Naive thymus-derived CD4-positive, alpha-beta T cell (primary cell): ENCODE results near the gene CC2D2A. TPM values are rescaled to one million over a fixed set of nuclear protein-coding genes. Genes with fewer than 3 reads are reported as not detected.
A peak's percentile ranks its signal among the peaks of the same experiment; 100 is the strongest.

ENCODE experiments used
- ATAC-seq: fragments of 150-1000 bp; cut with Tn5 transposase; 2 replicates; pipeline ENCODE4 v1.10.0; 2021; ENCODE audit warnings: mild to moderate bottlenecking, moderate library complexity
- CTCF ChIA-PET: fragments of 350-600 bp; sonication (Branson Sonifier 250); formaldehyde crosslinking; loops from one replicate; lab custom pipeline; 2021; ENCODE audit warnings: antibody characterized with exemption; lab: Charles Lee
- POLR2A ChIA-PET: fragments of 350-600 bp; sonication (Branson Sonifier 250); formaldehyde crosslinking; loops from one replicate; lab custom pipeline; 2021; ENCODE audit warnings: antibody characterized with exemption, inconsistent platforms; lab: Charles Lee
- DNase-seq, 9 donors: peaks; one replicate each; pipeline versions ENCODE4 v3.0.0 to v3.0.0-alpha.2; 2020 to 2022; ENCODE audit warnings: mixed read lengths in 1 of 9
- H3K27ac ChIP-seq: one replicate; pipeline ENCODE4 v1.7.0; 2013; ENCODE audit warnings: mild to moderate bottlenecking, low read depth, low read length, moderate library complexity
- H3K27me3 ChIP-seq, 2 donors: one replicate each; pipeline ENCODE4 v1.7.0; 2013; ENCODE audit warnings: low read length in 2 of 2, mild to moderate bottlenecking in 2 of 2, moderate library complexity in 2 of 2; ENCODE audit not compliant: control insufficient read depth in 2 of 2, insufficient read depth in 2 of 2
- H3K36me3 ChIP-seq, 3 experiments: 1 replicate in 2 of 3; 2 replicates in 1 of 3; pipeline ENCODE4 v1.7.0; 2013; ENCODE audit warnings: low read length in 3 of 3, mild to moderate bottlenecking in 3 of 3, moderate library complexity in 1 of 3; ENCODE audit not compliant: insufficient read depth in 3 of 3, control insufficient read depth in 2 of 3
- H3K4me1 ChIP-seq, 2 donors: one replicate each; pipeline ENCODE4 v1.7.0; 2013; ENCODE audit warnings: low read length in 2 of 2, mild to moderate bottlenecking in 2 of 2, moderate library complexity in 1 of 2; ENCODE audit not compliant: control insufficient read depth in 2 of 2, insufficient read depth in 2 of 2
- H3K4me3 ChIP-seq: 2 replicates; pipeline ENCODE4 v1.7.0; 2013; ENCODE audit warnings: mild to moderate bottlenecking, low read length
- H3K9me3 ChIP-seq, 3 experiments: 1 replicate in 2 of 3; 2 replicates in 1 of 3; pipeline ENCODE4 v1.7.0; 2013; ENCODE audit warnings: low read length in 3 of 3; ENCODE audit not compliant: control insufficient read depth in 2 of 3
- H3K27ac Mint-ChIP-seq, 9 donors: one replicate each; pipeline ENCODE4 v1.8.0; 2020 to 2022; ENCODE audit warnings: mixed read lengths in 9 of 9, mild to moderate bottlenecking in 8 of 9, moderate library complexity in 5 of 9, inconsistent platforms in 2 of 9
- H3K27me3 Mint-ChIP-seq, 5 donors: one replicate each; pipeline ENCODE4 v1.8.0; 2021 to 2022; ENCODE audit warnings: mixed read lengths in 5 of 5, mild to moderate bottlenecking in 1 of 5
- H3K36me3 Mint-ChIP-seq, 5 donors: one replicate each; pipeline ENCODE4 v1.8.0; 2020 to 2022; ENCODE audit warnings: mixed read lengths in 5 of 5, mild to moderate bottlenecking in 3 of 5, inconsistent platforms in 1 of 5
- H3K4me1 Mint-ChIP-seq, 7 donors: one replicate each; pipeline ENCODE4 v1.8.0; 2020 to 2022; ENCODE audit warnings: mixed read lengths in 7 of 7, mild to moderate bottlenecking in 3 of 7, inconsistent platforms in 1 of 7
- H3K4me3 Mint-ChIP-seq, 10 donors: one replicate each; pipeline ENCODE4 v1.8.0; 2020 to 2022; ENCODE audit warnings: mild to moderate bottlenecking in 10 of 10, mixed read lengths in 10 of 10, moderate library complexity in 6 of 10, inconsistent platforms in 2 of 10
- H3K9me3 Mint-ChIP-seq, 11 donors: one replicate each; pipeline ENCODE4 v1.8.0; 2020 to 2022; ENCODE audit warnings: mixed read lengths in 11 of 11, mild to moderate bottlenecking in 4 of 11, inconsistent platforms in 1 of 11, moderate library complexity in 1 of 11
- intact Hi-C, 2 donors: fragments of 100-400 bp; cut with micrococcal nuclease; formaldehyde crosslinking; loops; one replicate each; pipeline ENCODE4 v1.15.1; 2023
- polyA plus RNA-seq, 2 donors: library from polyadenylated mRNA; unstranded; fragments of 300-500 nt; fragmentation: Illumina TruSeq; gene quantifications; one replicate each; pipeline ENCODE4 v1.2.3, GENCODE V29; 2021
- total RNA-seq, 6 experiments: library from RNA in 5 of 6; stranded (reverse) in 5 of 6; gene quantifications; 1 replicate in 5 of 6; 2 replicates in 1 of 6; pipeline ENCODE4 v1.2.3 and lab custom pipeline; 2021 to 2026

CC2D2A gene
- total and polyA plus RNA-seq, 7 experiments from 2014 or later = 1.3 TPM; not detected in 6

DNA sequence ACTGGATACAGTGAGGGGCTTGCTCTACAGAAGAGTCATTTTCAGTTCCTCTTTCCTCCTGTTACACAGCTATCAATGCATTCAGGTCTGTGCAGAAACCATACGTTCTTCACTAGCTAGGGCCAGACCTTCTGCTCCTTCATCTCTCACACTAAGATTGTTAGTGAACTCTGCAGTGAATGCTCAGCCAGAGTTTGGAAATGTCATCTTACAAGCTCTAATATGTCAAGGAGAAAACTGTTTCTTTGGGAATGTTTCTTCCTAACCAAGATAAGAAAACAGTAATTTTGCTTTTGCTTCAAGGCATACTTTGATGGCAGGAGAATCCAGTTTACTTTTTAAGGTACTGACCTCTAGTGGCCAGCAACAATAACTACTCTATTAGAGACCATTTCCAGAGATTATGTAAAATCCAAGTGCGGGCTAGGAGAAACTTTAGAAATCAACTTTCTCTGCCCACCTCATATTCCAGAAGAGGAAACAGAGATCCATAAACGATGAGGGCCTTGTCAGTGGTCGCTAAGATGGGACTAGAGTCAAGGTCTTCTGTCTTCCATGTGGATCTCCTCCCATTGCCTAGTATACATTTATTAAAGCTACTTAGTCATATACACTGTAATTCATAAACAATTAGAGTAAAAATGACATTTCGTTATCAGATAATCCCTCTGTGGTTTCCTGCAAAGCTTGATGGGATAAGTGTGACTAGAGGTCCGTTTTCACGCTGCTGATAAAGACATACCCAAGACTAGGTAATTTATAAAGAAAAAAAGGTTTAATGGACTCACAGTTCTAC is 12.1 kb upstream of the CC2D2A start:
- H3K27ac ChIP-seq = no peak overlapping the region
- H3K36me3 ChIP-seq = no peaks in the 10 kb centered on the region
- POLR2A ChIA-PET = interaction anchor here (0.9 kb wide), 1 partner anchor 57 kb away, joined by 3 read pairs; no protein-coding TSS in a partner anchor
- H3K27me3 Mint-ChIP-seq = peaks cover 0 to 25% (median 0%) of the 10 kb centered on the region in 5 donors
- H3K9me3 ChIP-seq = no peaks in the 10 kb centered on the region
- peak overlapping the region in 3 of 9 donors; percentile 6 to 59 (median 14) for H3K27ac Mint-ChIP-seq
- peak; percentile 89 for ATAC-seq
- no peaks in the 10 kb centered on the region for H3K27me3 ChIP-seq
- H3K4me1 ChIP-seq = no peaks in the 10 kb centered on the region
- no peaks in the 10 kb centered on the region for H3K9me3 Mint-ChIP-seq
- H3K4me3 ChIP-seq = no peak overlapping the region
- peaks cover 0 to 12% (median 7%) of the 10 kb centered on the region in 7 donors for H3K4me1 Mint-ChIP-seq
- H3K4me3 Mint-ChIP-seq = peak overlapping the region in 2 of 10 donors; percentile 3 to 17
- CTCF ChIA-PET = interaction anchor here (0.5 to 6.6 kb wide), 23 partner anchors 8 to 1829 kb away, joined by 3 to 113 read pairs (median 4); partner anchors contain the start of gene CC2D2A
- H3K36me3 Mint-ChIP-seq = no peaks in the 10 kb centered on the region
- DNase-seq = peak in 6 of 9 donors; percentile 23 to 62 (median 56)
- intact Hi-C loops = loop anchor here (1.0 to 5.0 kb wide), 8 partner anchors 45 to 1805 kb away; no protein-coding TSS in a partner anchor

DNA sequence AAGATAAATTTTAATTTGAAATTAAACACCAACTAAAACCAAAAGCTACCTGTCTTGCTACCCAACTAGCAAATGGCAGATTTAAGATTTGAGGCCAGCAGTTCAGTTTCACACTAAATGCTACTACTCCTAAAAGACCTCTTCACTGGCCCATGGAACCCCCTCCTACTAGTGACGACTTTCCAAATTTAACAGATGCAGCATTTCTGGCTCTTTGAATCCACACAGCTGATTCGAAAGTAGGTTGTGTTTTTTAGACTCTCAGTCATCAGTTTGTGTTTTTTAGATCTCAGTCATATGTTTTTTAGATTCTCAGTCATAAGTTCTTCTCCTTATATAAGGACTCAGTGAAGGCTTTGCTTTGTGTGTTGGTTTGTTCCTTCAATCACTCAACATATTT is 11.1 kb upstream of the CC2D2A start:
- no peaks in the 10 kb centered on the region for H3K36me3 ChIP-seq
- peaks cover 0 to 12% (median 7%) of the 10 kb centered on the region in 7 donors for H3K4me1 Mint-ChIP-seq

DNA sequence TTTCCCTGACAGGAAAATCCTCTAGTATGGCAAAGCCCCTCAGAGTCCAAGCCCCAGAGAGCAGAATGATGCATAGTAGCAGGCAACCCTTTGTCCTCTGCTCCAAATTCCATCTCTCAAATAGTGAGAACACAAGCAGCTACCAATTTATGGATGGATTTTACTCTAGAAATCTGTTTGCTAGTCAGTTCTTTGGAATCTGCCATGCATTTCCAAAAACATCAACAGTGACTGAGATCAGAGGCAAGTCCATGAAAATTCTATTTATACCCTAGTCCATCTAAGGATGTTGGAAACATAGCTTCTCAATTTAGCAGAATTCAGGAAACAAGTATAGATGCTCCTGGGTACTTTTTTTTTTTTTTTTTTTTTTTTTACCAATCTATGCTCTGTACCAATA is 10.0 kb upstream of the CC2D2A start:
- no peak overlapping the region for H3K27ac Mint-ChIP-seq
- H3K36me3 ChIP-seq = no peaks in the 10 kb centered on the region
- H3K27me3 Mint-ChIP-seq = peaks cover 0 to 25% (median 0%) of the 10 kb centered on the region in 5 donors
- DNase-seq = no peak
- H3K4me1 ChIP-seq = no peaks in the 10 kb centered on the region
- H3K9me3 Mint-ChIP-seq = no peaks in the 10 kb centered on the region
- peaks cover 0 to 12% (median 7%) of the 10 kb centered on the region in 7 donors for H3K4me1 Mint-ChIP-seq
- CTCF ChIA-PET = interaction anchor here (0.6 to 6.6 kb wide), 4 partner anchors 10 to 225 kb away, joined by 3 to 113 read pairs (median 10); partner anchors contain the start of gene CC2D2A
- H3K36me3 Mint-ChIP-seq = no peaks in the 10 kb centered on the region
- H3K9me3 ChIP-seq = no peaks in the 10 kb centered on the region
- POLR2A ChIA-PET = no interaction called here
- no peaks in the 10 kb centered on the region for H3K27me3 ChIP-seq
- H3K4me3 Mint-ChIP-seq = no peak overlapping the region
- no peak for ATAC-seq
- intact Hi-C loops = loop anchor here (5.0 kb wide), 3 partner anchors 47 to 1807 kb away; no protein-coding TSS in a partner anchor
- H3K4me3 ChIP-seq = no peak overlapping the region
- H3K27ac ChIP-seq = no peak overlapping the region

More for the DNA sequence above, 11.1 kb upstream of the CC2D2A start:
- peaks cover 0 to 25% (median 0%) of the 10 kb centered on the region in 5 donors for H3K27me3 Mint-ChIP-seq
- Histone ChIP-seq H3K27ac (no peak overlapping the region), H3K4me3 (no peak overlapping the region), H3K4me1 (no peaks in the 10 kb centered on the region), H3K27me3 (no peaks in the 10 kb centered on the region), H3K9me3 (no peaks in the 10 kb centered on the region)
- peak overlapping the region in 1 of 9 donors; percentile 25 for H3K27ac Mint-ChIP-seq
- H3K4me3 Mint-ChIP-seq = no peak overlapping the region
- no peaks in the 10 kb centered on the region for H3K9me3 Mint-ChIP-seq
- POLR2A ChIA-PET = no interaction called here
- intact Hi-C loops = loop anchor here (5.0 kb wide), 3 partner anchors 46 to 1806 kb away; no protein-coding TSS in a partner anchor
- CTCF ChIA-PET = interaction anchor here (1.3 to 6.6 kb wide), 9 partner anchors 9 to 230 kb away, joined by 4 to 113 read pairs (median 8); partner anchors contain the start of gene CC2D2A
- DNase-seq (no peak), ATAC-seq (no peak)
- no peaks in the 10 kb centered on the region for H3K36me3 Mint-ChIP-seq

DNA sequence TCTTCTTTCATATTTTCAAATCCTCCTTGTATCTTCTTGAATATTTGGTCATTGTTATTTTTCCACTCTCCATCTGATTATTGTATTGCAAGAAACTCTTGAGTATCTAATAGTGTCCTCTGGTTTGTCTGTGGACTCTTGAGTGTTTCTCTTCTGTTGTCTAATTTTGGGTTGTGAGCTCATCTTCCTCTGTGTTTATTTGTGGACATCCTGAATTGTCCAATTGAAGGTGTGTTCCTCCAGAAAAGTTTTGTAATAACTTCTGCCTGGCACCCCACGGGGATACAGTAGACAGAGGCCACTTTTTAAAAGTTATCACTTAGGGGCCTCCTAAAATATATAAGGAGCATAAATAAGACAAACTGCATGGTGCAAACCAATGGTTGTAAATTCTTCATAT is 3.1 kb upstream of the CC2D2A start:
- peaks cover 0 to 1% (median 0%) of the 10 kb centered on the region in 11 donors for H3K9me3 Mint-ChIP-seq
- CTCF ChIA-PET = no interaction called here
- peaks cover 0 to 10% of the 10 kb centered on the region in 2 donors for H3K4me1 ChIP-seq
- no peak overlapping the region for H3K27ac ChIP-seq
- H3K36me3 ChIP-seq = no peaks in the 10 kb centered on the region
- DNase-seq = no peak
- POLR2A ChIA-PET = no interaction called here
- H3K27me3 Mint-ChIP-seq = peaks cover 0 to 23% (median 0%) of the 10 kb centered on the region in 5 donors
- no peak overlapping the region for H3K27ac Mint-ChIP-seq
- H3K36me3 Mint-ChIP-seq = no peaks in the 10 kb centered on the region
- no peak for ATAC-seq
- H3K9me3 ChIP-seq = no peaks in the 10 kb centered on the region
- no peak overlapping the region for H3K4me3 Mint-ChIP-seq
- H3K27me3 ChIP-seq = no peaks in the 10 kb centered on the region
- intact Hi-C loops = no loop called here
- peaks cover 7 to 16% (median 11%) of the 10 kb centered on the region in 7 donors for H3K4me1 Mint-ChIP-seq
- no peak overlapping the region for H3K4me3 ChIP-seq

DNA sequence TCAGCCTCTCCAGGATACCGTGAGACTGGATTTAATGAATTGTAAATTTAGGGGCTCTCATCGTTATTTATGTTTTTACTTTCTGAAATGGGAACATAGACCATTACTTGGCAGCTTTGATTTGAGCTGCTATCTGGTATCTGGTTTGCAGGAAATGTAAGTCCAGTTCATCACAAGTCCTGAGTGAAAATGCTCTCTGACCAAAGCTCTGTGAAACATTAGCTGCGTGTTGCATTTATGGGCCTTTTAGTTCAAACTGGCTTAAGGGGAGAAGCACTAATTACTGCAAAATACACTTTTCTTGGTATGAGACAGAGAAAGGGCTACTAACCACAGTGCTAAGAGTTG is 420 bp downstream of the CC2D2A start:
- H3K27me3 Mint-ChIP-seq = peaks cover 0 to 20% (median 0%) of the 10 kb centered on the region in 5 donors
- H3K9me3 Mint-ChIP-seq = peaks cover 0 to 1% (median 0%) of the 10 kb centered on the region in 11 donors
- peak overlapping the region in 3 of 9 donors; percentile 29 to 79 (median 60) for H3K27ac Mint-ChIP-seq
- H3K36me3 Mint-ChIP-seq = no peaks in the 10 kb centered on the region
- Histone ChIP-seq H3K4me3 (peak overlapping the region; percentile 28), H3K9me3 (no peaks in the 10 kb centered on the region), H3K36me3 (no peaks in the 10 kb centered on the region), H3K27ac (no peak overlapping the region), H3K4me1 (peaks cover 0 to 10% of the 10 kb centered on the region in 2 donors), H3K27me3 (no peaks in the 10 kb centered on the region)
- ATAC-seq (no peak), DNase-seq (no peak)
- H3K4me3 Mint-ChIP-seq = peak overlapping the region in 9 of 10 donors; percentile 31 to 76 (median 70)
- CTCF ChIA-PET = interaction anchor here (0.5 to 2.6 kb wide), 7 partner anchors 9 to 1822 kb away, joined by 3 to 16 read pairs (median 5); no protein-coding TSS in a partner anchor
- H3K4me1 Mint-ChIP-seq = peaks cover 7 to 16% (median 11%) of the 10 kb centered on the region in 7 donors
- intact Hi-C loops = no loop called here
- POLR2A ChIA-PET = no interaction called here

DNA sequence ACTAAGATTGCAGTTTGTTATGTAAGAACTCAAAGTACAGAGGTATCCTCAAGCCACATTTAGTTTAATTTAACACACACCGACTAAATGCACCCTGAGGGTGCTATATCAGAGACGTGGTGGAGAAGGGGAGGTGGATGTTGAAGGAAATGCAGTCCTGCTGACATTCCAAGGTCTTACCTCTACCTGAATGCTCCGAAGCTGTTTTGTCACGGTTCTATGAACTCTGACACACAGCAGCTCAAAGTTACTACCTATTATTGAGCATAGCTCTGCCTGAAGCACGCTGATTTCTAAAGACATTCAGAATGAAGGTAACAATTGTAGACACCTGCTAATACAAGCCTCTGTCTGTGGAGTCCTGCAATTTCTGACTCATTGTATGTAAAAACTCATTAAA is 6.7 kb downstream of the CC2D2A start:
- intact Hi-C loops = no loop called here
- Histone ChIP-seq H3K4me1 (no peaks in the 10 kb centered on the region), H3K36me3 (no peaks in the 10 kb centered on the region), H3K9me3 (no peaks in the 10 kb centered on the region), H3K4me3 (no peak overlapping the region), H3K27ac (no peak overlapping the region), H3K27me3 (no peaks in the 10 kb centered on the region)
- ATAC-seq = no peak
- POLR2A ChIA-PET = no interaction called here
- CTCF ChIA-PET = interaction anchor here (0.8 kb wide), 1 partner anchor 143 kb away, joined by 4 read pairs; no protein-coding TSS in a partner anchor
- H3K36me3 Mint-ChIP-seq = no peaks in the 10 kb centered on the region
- DNase-seq = no peak
- peaks cover 0 to 2% (median 0%) of the 10 kb centered on the region in 5 donors for H3K27me3 Mint-ChIP-seq
- H3K9me3 Mint-ChIP-seq = no peaks in the 10 kb centered on the region
- no peak overlapping the region for H3K4me3 Mint-ChIP-seq
- H3K27ac Mint-ChIP-seq = no peak overlapping the region
- no peaks in the 10 kb centered on the region for H3K4me1 Mint-ChIP-seq
